HG03571 (cell line): ENCODE results near the gene CDH6.

Source experiments
- ATAC-seq: cut with Tn5 transposase; IDR thresholded peaks from one replicate; pipeline ENCODE4 v1.9.1; 2021; ENCODE audit not compliant: unreplicated experiment

Gene CDH6

GRCh38 chr5:31244921-31245320, 51.4 kb downstream of the CDH6 start:
- no peak for ATAC-seq

GRCh38 chr5:31247381-31247780, 53.9 kb downstream of the CDH6 start:
- ATAC-seq: no peak

- ATAC-seq: no peak
Observed at GRCh38 chr5:31250201-31250600, 56.7 kb downstream of the CDH6 start.

- ATAC-seq: no peak
Observed at GRCh38 chr5:31251032-31251431, 57.5 kb downstream of the CDH6 start.

- ATAC-seq: no peak
Observed at GRCh38 chr5:31255041-31255440, 61.6 kb downstream of the CDH6 start.

GRCh38 chr5:31268256-31268655, 74.8 kb downstream of the CDH6 start:
- ATAC-seq: no peak

GRCh38 chr5:31268686-31269085, 75.2 kb downstream of the CDH6 start:
- ATAC-seq: no peak

GRCh38 chr5:31269259-31269658, 75.8 kb downstream of the CDH6 start:
- ATAC-seq: no peak

- ATAC-seq: no peak
Observed at GRCh38 chr5:31270396-31270795, 76.9 kb downstream of the CDH6 start.

- no peak for ATAC-seq
Observed at GRCh38 chr5:31271567-31271966, 78.1 kb downstream of the CDH6 start.

GRCh38 chr5:31273161-31273560, 79.7 kb downstream of the CDH6 start:
- ATAC-seq: no peak

GRCh38 chr5:31273631-31274378, 80.3 kb downstream of the CDH6 start:
- no peak for ATAC-seq

- no peak for ATAC-seq
Observed at GRCh38 chr5:31280210-31280609, 86.7 kb downstream of the CDH6 start.

GRCh38 chr5:31283326-31283725, 89.8 kb downstream of the CDH6 start:
- ATAC-seq: no peak

- no peak for ATAC-seq
Observed at GRCh38 chr5:31285025-31285424, 91.5 kb downstream of the CDH6 start.

GRCh38 chr5:31287985-31288384, 94.5 kb downstream of the CDH6 start:
- no peak for ATAC-seq

- no peak for ATAC-seq
Observed at GRCh38 chr5:31289429-31289828, 95.9 kb downstream of the CDH6 start.

GRCh38 chr5:31291323-31291854, 97.9 kb downstream of the CDH6 start:
- ATAC-seq: no peak

- no peak for ATAC-seq
Observed at GRCh38 chr5:31300501-31300900, 107.0 kb downstream of the CDH6 start.

- ATAC-seq: no peak
Observed at GRCh38 chr5:31301833-31302232, 108.3 kb downstream of the CDH6 start.

- no peak for ATAC-seq
Observed at GRCh38 chr5:31303688-31304087, 110.2 kb downstream of the CDH6 start.

- no peak for ATAC-seq
Observed at GRCh38 chr5:31317665-31318064, 124.2 kb downstream of the CDH6 start.

GRCh38 chr5:31319335-31319734, 125.8 kb downstream of the CDH6 start:
- no peak for ATAC-seq
